Activated CD8-positive, alpha-beta memory T cell treated with anti-CD3 and anti-CD28 coated beads for 36 hours (primary cell): Measurements from ENCODE around the gene ZNF585A. TPM values are rescaled to one million over a fixed set of nuclear protein-coding genes. Genes with fewer than 3 reads are reported as not detected.
"Not testable (repeated sequence)": the region's sequence is repeated elsewhere in the genome, so short reads cannot be mapped to it uniquely, and the experiment has no call there.

ENCODE experiments used
- CTCF ChIA-PET: fragments of 350-600 bp; sonication (Branson Sonifier 250); formaldehyde crosslinking; loops from one replicate; lab custom pipeline; 2021; ENCODE audit warnings: antibody characterized with exemption; lab: Charles Lee
- POLR2A ChIA-PET: fragments of 350-600 bp; sonication (Branson Sonifier 250); formaldehyde crosslinking; loops from one replicate; lab custom pipeline; 2021; ENCODE audit warnings: antibody characterized with exemption; lab: Charles Lee
- total RNA-seq, 2 experiments: library from RNA; stranded (reverse); gene quantifications; one replicate each; pipeline ENCODE4 v1.2.3, GENCODE V29; 2021

Gene ZNF585A
- total RNA-seq, 2 experiments from 2014 or later, result 8.9 to 9.5 TPM

DNA sequence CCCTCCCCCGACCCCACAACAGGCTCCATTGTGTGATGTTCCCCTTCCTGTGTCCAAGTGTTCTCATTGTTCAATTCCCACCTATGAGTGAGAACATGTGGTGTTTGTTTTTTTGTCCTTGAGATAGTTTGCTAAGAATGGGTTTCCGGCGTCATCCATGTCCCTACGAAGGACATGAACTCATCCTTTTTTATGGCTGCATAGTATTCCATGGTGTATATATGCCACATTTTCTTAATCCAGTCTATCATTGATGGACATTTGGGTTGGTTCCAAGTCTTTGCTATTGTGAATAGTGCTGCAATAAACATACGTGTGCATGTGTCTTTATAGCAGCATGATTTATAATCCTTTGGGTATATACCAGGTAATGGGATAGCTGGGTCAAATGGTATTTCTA lies 68.4 kb downstream of the ZNF585A start:
- POLR2A ChIA-PET, CTCF ChIA-PET: not testable (repeated sequence)

DNA sequence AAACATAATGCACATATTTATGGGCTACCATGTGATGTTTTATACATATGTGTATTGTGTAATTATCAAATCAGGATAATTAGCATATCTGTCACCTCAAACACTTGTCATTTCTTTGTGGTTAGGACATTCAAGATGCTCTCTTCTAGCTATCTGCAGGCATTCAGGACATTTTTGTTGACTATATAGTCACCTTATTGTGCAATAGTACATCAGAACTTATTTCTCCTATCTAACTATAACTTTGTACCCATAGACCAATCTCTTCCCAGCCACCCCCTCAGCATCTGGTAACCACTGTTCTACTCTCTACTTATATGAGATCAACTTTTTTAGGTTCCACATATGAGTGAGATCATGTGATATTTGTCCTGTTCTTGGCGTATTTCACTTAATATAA lies 73.9 kb downstream of the ZNF585A start:
- ChIA-PET POLR2A (no interaction called here), CTCF (no interaction called here)

DNA sequence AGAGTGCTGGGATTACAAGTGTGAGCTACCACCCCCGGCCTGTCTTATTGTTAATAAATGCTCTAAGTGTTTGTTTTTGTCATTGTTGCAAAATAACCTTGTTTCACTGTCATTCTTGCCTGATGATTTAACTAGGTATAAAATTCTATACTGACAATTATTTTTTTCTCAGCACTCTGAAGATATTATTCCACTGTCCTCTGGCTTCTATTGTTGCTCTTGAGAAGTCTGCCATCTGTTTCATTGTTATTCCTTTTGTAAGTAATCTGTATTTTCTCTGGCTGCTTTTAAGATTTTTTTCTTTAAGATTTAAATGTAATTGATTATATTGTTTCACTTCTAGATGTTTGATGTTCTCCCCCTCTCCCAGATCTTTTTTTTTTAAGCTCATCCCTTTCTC lies 76.6 kb downstream of the ZNF585A start:
- ChIA-PET POLR2A (no interaction called here), CTCF (no interaction called here)

Other genes with a start within 250 kb of the ZNF585A start
- gene ZNF420, start 94.3 kb downstream of the ZNF585A start, total RNA-seq, result 10 to 100 TPM; 13.3 to 16.5 TPM
- 1 to 10 TPM; 8.2 to 9.9 TPM for gene ZNF585B, start 37.8 kb upstream of the ZNF585A start, total RNA-seq
- 1 to 10 TPM; 6.8 to 7.4 TPM for gene ZNF383, start 45.5 kb upstream of the ZNF585A start, total RNA-seq
- 1 to 10 TPM; 4.6 to 5.2 TPM for gene ZNF527, start 198.4 kb upstream of the ZNF585A start, total RNA-seq